GM18909 (cell line): ENCODE results near the gene PTPRE.

Experiments used
- ATAC-seq: cut with Tn5 transposase; IDR thresholded peaks from one replicate; pipeline ENCODE4 v1.9.1; 2021; ENCODE audit warnings: mild to moderate bottlenecking; ENCODE audit not compliant: unreplicated experiment, poor library complexity

The PTPRE gene

GRCh38 chr10:128013626-128014025 lies 106.7 kb downstream of the PTPRE start:
- ATAC-seq, result no peak

- ATAC-seq, result no peak
These were observed 107.3 kb downstream of the PTPRE start for GRCh38 chr10:128014236-128014635.

GRCh38 chr10:128016423-128017060 lies 109.6 kb downstream of the PTPRE start:
- no peak for ATAC-seq

- ATAC-seq, result no peak
These were observed 110.9 kb downstream of the PTPRE start for GRCh38 chr10:128017822-128018221.

- no peak for ATAC-seq
These were observed 111.3 kb downstream of the PTPRE start for GRCh38 chr10:128018236-128018635.

- no peak for ATAC-seq
These were observed 111.8 kb downstream of the PTPRE start for GRCh38 chr10:128018691-128019090.

GRCh38 chr10:128022261-128023196 lies 115.6 kb downstream of the PTPRE start:
- no peak for ATAC-seq

GRCh38 chr10:128024426-128024825 lies 117.5 kb downstream of the PTPRE start:
- no peak for ATAC-seq

GRCh38 chr10:128025437-128025836 lies 118.5 kb downstream of the PTPRE start:
- no peak for ATAC-seq

- ATAC-seq, result no peak
These were observed 119.0 kb downstream of the PTPRE start for GRCh38 chr10:128025951-128026350.

GRCh38 chr10:128026615-128027300 lies 119.9 kb downstream of the PTPRE start:
- ATAC-seq, result no peak

GRCh38 chr10:128027306-128027705 lies 120.4 kb downstream of the PTPRE start:
- no peak for ATAC-seq

GRCh38 chr10:128027822-128028507 lies 121.1 kb downstream of the PTPRE start:
- ATAC-seq, result no peak

- ATAC-seq, result no peak
These were observed 121.8 kb downstream of the PTPRE start for GRCh38 chr10:128028508-128029289.

GRCh38 chr10:128029290-128029651 lies 122.4 kb downstream of the PTPRE start:
- no peak for ATAC-seq

GRCh38 chr10:128029731-128030369 lies 122.9 kb downstream of the PTPRE start:
- no peak for ATAC-seq

- no peak for ATAC-seq
These were observed 123.7 kb downstream of the PTPRE start for GRCh38 chr10:128030498-128031072.

- ATAC-seq, result no peak
These were observed 124.3 kb downstream of the PTPRE start for GRCh38 chr10:128031216-128031615.

GRCh38 chr10:128032466-128032865 lies 125.6 kb downstream of the PTPRE start:
- ATAC-seq, result no peak
